T-cell (primary cell): ENCODE measurements around the gene ASIC1. TPM values are rescaled to one million over a fixed set of nuclear protein-coding genes. Genes with fewer than 3 reads are reported as not detected.
A peak's percentile ranks its signal among the peaks of the same experiment; 100 is the strongest.

Experiments
- ATAC-seq, 4 experiments: fragments of 200-7000 bp in 3 of 4; fragments of 150-1000 bp in 1 of 4; cut with Tn5 transposase; replicated peaks in 1 of 4; 1 replicate in 3 of 4; 2 replicates in 1 of 4; pipeline ENCODE4 v1.10.0; 2021; ENCODE audit warnings: moderate library complexity in 3 of 4, mild to moderate bottlenecking in 2 of 4, moderate number of reproducible peaks in 1 of 4
- CTCF ChIA-PET, 2 donors: fragments of 300-600 bp; sonication (Branson Sonifier 250); formaldehyde crosslinking; loops; one replicate each; lab custom pipeline; 2022; ENCODE audit warnings: antibody characterized with exemption in 2 of 2; lab: Charles Lee
- POLR2A ChIA-PET, 2 donors: fragments of 300-600 bp; sonication (Branson Sonifier 250); formaldehyde crosslinking; loops; one replicate each; lab custom pipeline; 2022; ENCODE audit warnings: antibody characterized with exemption in 2 of 2; lab: Charles Lee
- DNase-seq, 35 experiments: peaks; one replicate each; pipeline versions ENCODE4 v3.0.0 to v3.0.0-alpha.2; 2013 to 2023
- H3K27ac ChIP-seq: one replicate; pipeline ENCODE4 v1.5.1; 2013; ENCODE audit warnings: low read length
- H3K27me3 ChIP-seq, 2 experiments: replicated peaks in 1 of 2; 1 replicate in 1 of 2; 2 replicates in 1 of 2; pipeline versions ENCODE4 v1.6.1 to v1.7.0; 2013; ENCODE audit warnings: low read length in 1 of 2, mixed read lengths in 1 of 2; ENCODE audit not compliant: control insufficient read depth in 2 of 2, insufficient read depth in 2 of 2; ENCODE audit errors: extremely low read depth in 1 of 2
- H3K36me3 ChIP-seq, 2 donors: 1 replicate in 1 of 2; 2 replicates in 1 of 2; pipeline versions ENCODE4 v1.6.1 to v1.7.0; 2013; ENCODE audit warnings: low read length in 1 of 2; ENCODE audit not compliant: control insufficient read depth in 2 of 2, insufficient read depth in 1 of 2; ENCODE audit errors: extremely low read depth in 1 of 2
- H3K4me1 ChIP-seq, 2 experiments: 1 replicate in 1 of 2; 2 replicates in 1 of 2; pipeline versions ENCODE4 v1.6.1 to v1.7.0; 2013; ENCODE audit warnings: low read length in 2 of 2, mixed read lengths in 1 of 2; ENCODE audit not compliant: insufficient read depth in 2 of 2, control insufficient read depth in 1 of 2; ENCODE audit errors: extremely low read depth in 1 of 2
- H3K4me3 ChIP-seq, 2 donors: 1 replicate in 1 of 2; 2 replicates in 1 of 2; pipeline versions ENCODE4 v1.5.1 to v1.7.0; 2013; ENCODE audit warnings: mild to moderate bottlenecking in 2 of 2, low read length in 1 of 2, moderate library complexity in 1 of 2; ENCODE audit not compliant: control insufficient read depth in 1 of 2; ENCODE audit errors: extremely low read depth in 1 of 2
- H3K9me3 ChIP-seq: 2 replicates; pipeline ENCODE4 v1.7.0; 2013
- H3K27ac Mint-ChIP-seq, 2 donors: one replicate each; pipeline ENCODE4 v1.8.0; 2020 to 2021; ENCODE audit warnings: mild to moderate bottlenecking in 2 of 2, mixed read lengths in 2 of 2
- H3K27me3 Mint-ChIP-seq, 2 donors: one replicate each; pipeline ENCODE4 v1.8.0; 2021 to 2022; ENCODE audit warnings: mixed read lengths in 2 of 2
- H3K36me3 Mint-ChIP-seq: one replicate; pipeline ENCODE4 v1.8.0; 2021; ENCODE audit warnings: mixed read lengths
- H3K4me1 Mint-ChIP-seq, 3 donors: one replicate each; pipeline ENCODE4 v1.8.0; 2020 to 2022; ENCODE audit warnings: mixed read lengths in 3 of 3, mild to moderate bottlenecking in 1 of 3
- H3K4me3 Mint-ChIP-seq, 3 donors: one replicate each; pipeline ENCODE4 v1.8.0; 2020 to 2022; ENCODE audit warnings: mild to moderate bottlenecking in 3 of 3, mixed read lengths in 3 of 3, moderate library complexity in 3 of 3
- H3K9me3 Mint-ChIP-seq, 3 donors: one replicate each; pipeline ENCODE4 v1.8.0; 2020 to 2022; ENCODE audit warnings: mixed read lengths in 3 of 3
- WGBS: methylation state at CpG from one replicate; pipeline ENCODE4 v1.1.5; 2013; ENCODE audit warnings: missing lambda C conversion rate; ENCODE audit not compliant: insufficient coverage; 5-methylcytosine and 5-hydroxymethylcytosine counted together
- total RNA-seq, 35 experiments: library from RNA in 6 of 35; stranded (reverse) in 6 of 35; fragments of 120-200 nt in 1 of 35; gene quantifications; one replicate each; pipeline versions ENCODE4 v1.2.1 to v1.2.4 and lab custom pipeline; 2013 to 2026

The ASIC1 gene
- total RNA-seq, 5 donors from 2014 or later (not counting 1 experiment from before 2014, with no cell fraction given), result 1.6 to 9.1 (median 5.1) TPM

- H3K9me3 ChIP-seq, result no peaks in the 10 kb centered on the region
- Mint-ChIP-seq H3K27ac (no peak overlapping the region), H3K27me3 (peaks cover 37 to 53% of the 10 kb centered on the region in 2 donors), H3K36me3 (no peaks in the 10 kb centered on the region), H3K4me1 (peaks cover 0 to 4% (median 3%) of the 10 kb centered on the region in 3 donors), H3K9me3 (no peaks in the 10 kb centered on the region), H3K4me3 (no peak overlapping the region)
- H3K4me1 ChIP-seq, result peaks cover 0 to 4% of the 10 kb centered on the region in 2 experiments
- H3K4me3 ChIP-seq, result peak overlapping the region in 1 of 2 donors; percentile 10
- ChIA-PET POLR2A (interaction anchor here in 1 of 2 donors (0.6 kb wide), 1 partner anchor 8 kb away, joined by 5 read pairs; no protein-coding TSS in a partner anchor), CTCF (interaction anchor here in 1 of 2 donors (0.7 to 1.2 kb wide), 2 partner anchors 12 to 83 kb away, joined by 3 to 4 read pairs; no protein-coding TSS in a partner anchor)
- peaks cover 2 to 54% of the 10 kb centered on the region in 2 experiments for H3K27me3 ChIP-seq
- WGBS, result 92% methylated on average over 2 of the region's 3 CpGs
- no peaks in the 10 kb centered on the region for H3K36me3 ChIP-seq
- DNase-seq (no peak), ATAC-seq (no peak)
- no peak overlapping the region for H3K27ac ChIP-seq
Measured at GRCh38 chr12:50050119-50050385, 7.3 kb upstream of the ASIC1 start.

GRCh38 chr12:50050410-50051098 lies 6.8 kb upstream of the ASIC1 start:
- peaks cover 37 to 53% of the 10 kb centered on the region in 2 donors for H3K27me3 Mint-ChIP-seq
- peaks cover 1 to 4% (median 3%) of the 10 kb centered on the region in 3 donors for H3K4me1 Mint-ChIP-seq
- H3K4me3 Mint-ChIP-seq, result no peak overlapping the region
- peak in 1 of 4 experiments; percentile 32 for ATAC-seq
- WGBS, result 26% methylated on average over 23 of the region's 37 CpGs
- no peaks in the 10 kb centered on the region for H3K36me3 ChIP-seq
- no peak overlapping the region for H3K27ac Mint-ChIP-seq
- H3K9me3 ChIP-seq, result no peaks in the 10 kb centered on the region
- ChIA-PET POLR2A (interaction anchor here in 1 of 2 donors (0.6 kb wide), 1 partner anchor 8 kb away, joined by 5 read pairs; no protein-coding TSS in a partner anchor), CTCF (interaction anchor here in 1 of 2 donors (0.7 to 1.2 kb wide), 2 partner anchors 12 to 83 kb away, joined by 3 to 4 read pairs; no protein-coding TSS in a partner anchor)
- H3K4me1 ChIP-seq, result peaks cover 0 to 4% of the 10 kb centered on the region in 2 experiments
- no peak overlapping the region for H3K27ac ChIP-seq
- peaks cover 2 to 56% of the 10 kb centered on the region in 2 experiments for H3K27me3 ChIP-seq
- H3K4me3 ChIP-seq, result peak overlapping the region in 1 of 2 donors; percentile 10
- H3K36me3 Mint-ChIP-seq, result no peaks in the 10 kb centered on the region
- no peak for DNase-seq
- H3K9me3 Mint-ChIP-seq, result no peaks in the 10 kb centered on the region

- Histone ChIP-seq H3K27ac (no peak overlapping the region), H3K27me3 (peaks cover 2 to 63% of the 10 kb centered on the region in 2 experiments), H3K4me1 (peaks cover 0 to 11% of the 10 kb centered on the region in 2 experiments), H3K9me3 (no peaks in the 10 kb centered on the region), H3K36me3 (no peaks in the 10 kb centered on the region), H3K4me3 (no peak overlapping the region)
- no peaks in the 10 kb centered on the region for H3K9me3 Mint-ChIP-seq
- peaks cover 44 to 60% of the 10 kb centered on the region in 2 donors for H3K27me3 Mint-ChIP-seq
- 61% methylated on average over 7 of the region's 14 CpGs for WGBS
- no peak overlapping the region for H3K27ac Mint-ChIP-seq
- ATAC-seq, result no peak
- ChIA-PET POLR2A (no interaction called here), CTCF (no interaction called here)
- H3K36me3 Mint-ChIP-seq, result no peaks in the 10 kb centered on the region
- H3K4me1 Mint-ChIP-seq, result peaks cover 8 to 11% (median 10%) of the 10 kb centered on the region in 3 donors
- no peak overlapping the region for H3K4me3 Mint-ChIP-seq
- no peak for DNase-seq
Measured at GRCh38 chr12:50051101-50051806, 6.1 kb upstream of the ASIC1 start.

- Histone ChIP-seq H3K4me1 (peaks cover 6 to 22% of the 10 kb centered on the region in 2 experiments), H3K27ac (no peak overlapping the region), H3K9me3 (no peaks in the 10 kb centered on the region), H3K36me3 (no peaks in the 10 kb centered on the region), H3K4me3 (no peak overlapping the region), H3K27me3 (peaks cover 5 to 70% of the 10 kb centered on the region in 2 experiments)
- Mint-ChIP-seq H3K4me3 (no peak overlapping the region), H3K27ac (no peak overlapping the region), H3K27me3 (peaks cover 49 to 70% of the 10 kb centered on the region in 2 donors), H3K9me3 (no peaks in the 10 kb centered on the region), H3K36me3 (no peaks in the 10 kb centered on the region), H3K4me1 (peaks cover 19 to 21% (median 20%) of the 10 kb centered on the region in 3 donors)
- ChIA-PET CTCF (no interaction called here), POLR2A (no interaction called here)
- ATAC-seq (no peak), DNase-seq (no peak)
Measured at GRCh38 chr12:50052544-50052943, 4.9 kb upstream of the ASIC1 start.

GRCh38 chr12:50052964-50053363 lies 4.4 kb upstream of the ASIC1 start:
- Mint-ChIP-seq H3K4me1 (peaks cover 19 to 21% (median 20%) of the 10 kb centered on the region in 3 donors), H3K36me3 (no peaks in the 10 kb centered on the region), H3K9me3 (no peaks in the 10 kb centered on the region), H3K27ac (no peak overlapping the region), H3K27me3 (peaks cover 49 to 70% of the 10 kb centered on the region in 2 donors), H3K4me3 (no peak overlapping the region)
- no peak overlapping the region for H3K4me3 ChIP-seq
- ChIA-PET POLR2A (no interaction called here), CTCF (no interaction called here)
- ATAC-seq (no peak), DNase-seq (no peak)
- H3K9me3 ChIP-seq, result no peaks in the 10 kb centered on the region
- H3K4me1 ChIP-seq, result peaks cover 6 to 25% of the 10 kb centered on the region in 2 experiments
- 91% methylated on average over 6 of the region's 7 CpGs for WGBS
- H3K27ac ChIP-seq, result no peak overlapping the region
- H3K36me3 ChIP-seq, result no peaks in the 10 kb centered on the region
- H3K27me3 ChIP-seq, result peaks cover 5 to 73% of the 10 kb centered on the region in 2 experiments

GRCh38 chr12:50053583-50053982 lies 3.8 kb upstream of the ASIC1 start:
- WGBS, result no CpG with 5 or more reads among the region's 1 CpG
- Mint-ChIP-seq H3K36me3 (no peaks in the 10 kb centered on the region), H3K4me3 (no peak overlapping the region), H3K27me3 (peaks cover 47 to 71% of the 10 kb centered on the region in 2 donors), H3K27ac (no peak overlapping the region), H3K9me3 (no peaks in the 10 kb centered on the region), H3K4me1 (peaks cover 21 to 24% (median 24%) of the 10 kb centered on the region in 3 donors)
- Histone ChIP-seq H3K27me3 (peaks cover 5 to 77% of the 10 kb centered on the region in 2 experiments), H3K36me3 (no peaks in the 10 kb centered on the region), H3K4me1 (peaks cover 11 to 31% of the 10 kb centered on the region in 2 experiments), H3K9me3 (no peaks in the 10 kb centered on the region), H3K27ac (no peak overlapping the region), H3K4me3 (no peak overlapping the region)
- ATAC-seq (no peak), DNase-seq (no peak)
- ChIA-PET POLR2A (no interaction called here), CTCF (interaction anchor here in 1 of 2 donors (0.6 kb wide), 1 partner anchor 979 kb away, joined by 3 read pairs; no protein-coding TSS in a partner anchor)
